Ovary (tissue), 9 donors: ENCODE results near the gene NR1D1. TPM values are rescaled to one million over a fixed set of nuclear protein-coding genes. Genes with fewer than 3 reads are reported as not detected.
A peak's percentile ranks its signal among the peaks of the same experiment; 100 is the strongest.

Experiments used
- DNase-seq, 5 donors: peaks; one replicate each; pipeline ENCODE4 v3.0.0-alpha.2; 2019 to 2020
- H3K27ac ChIP-seq, 2 donors: fragments of 200-600 bp; one replicate each; pipeline versions ENCODE4 v1.5.1 to v1.8.0; 2019 to 2022
- H3K27me3 ChIP-seq: fragments of 200-600 bp; one replicate; pipeline ENCODE4 v1.8.0; 2022
- H3K36me3 ChIP-seq: fragments of 200-600 bp; sonication (generic); one replicate; pipeline ENCODE4 v1.5.1; 2019
- H3K4me1 ChIP-seq: one replicate; pipeline ENCODE4 v1.8.1; 2013; ENCODE audit warnings: mild to moderate bottlenecking, moderate library complexity; ENCODE audit not compliant: insufficient read depth
- H3K4me3 ChIP-seq: fragments of 200-600 bp; sonication (generic); one replicate; pipeline ENCODE4 v1.5.1; 2017
- H3K9me3 ChIP-seq, 2 donors: fragments of 200-600 bp in 1 of 2; sonication (generic) in 1 of 2; one replicate each; pipeline versions ENCODE4 v1.5.1 to v1.8.1; 2013 to 2019; ENCODE audit warnings: mild to moderate bottlenecking in 1 of 2, moderate library complexity in 1 of 2
- EP300 ChIP-seq: sonication (generic); formaldehyde crosslinking; IDR thresholded peaks from one replicate; pipeline ENCODE4 v1.6.1; 2017; ENCODE audit warnings: antibody characterized with exemption
- POLR2A ChIP-seq: fragments of 450-650 bp; IDR thresholded peaks from one replicate; pipeline ENCODE4 v1.6.1; 2017; ENCODE audit warnings: antibody characterized with exemption, mild to moderate bottlenecking, moderate library complexity
- WGBS, 3 donors: extraction: QIAGEN DNeasy Blood & Tissue Kit in 1 of 3; methylation state at CpG; one replicate each; pipeline versions ENCODE4 v1.1.5 to v1.1.7; 2013 to 2017; 5-methylcytosine and 5-hydroxymethylcytosine counted together
- intact Hi-C, 4 donors: fragments of 100-400 bp; cut with DNase I; formaldehyde crosslinking; loops; one replicate each; pipeline versions ENCODE4 v1.11.0 to v1.15.1; 2022 to 2023
- polyA plus RNA-seq, 2 donors: library from polyadenylated mRNA; stranded (reverse); fragments of 200-250 nt in 1 of 2; fragments of 350-450 nt in 1 of 2; fragmentation: Illumina TruSeq in 1 of 2; extraction: RNeasy Lipid Tissue Mini Kit (QIAGEN cat#74804) in 1 of 2; gene quantifications; one replicate each; pipeline ENCODE4 v1.2.3, GENCODE V29; 2013 to 2014
- total RNA-seq, 7 donors: library from RNA; depleted of rRNA in 2 of 7; stranded (reverse); fragments of >200 nt in 2 of 7; fragmentation: NEBNext Ultra II Directional in 3 of 7; extraction: Animal tissue kit (Norgen Biotek cat#: 25700) in 3 of 7; gene quantifications; one replicate each; pipeline versions ENCODE4 v1.1.0 to v1.2.4, GENCODE V29; 2016 to 2023
- TF ChIP-seq, protein P1 (sequence below), 3 donors: fragments of 450-650 bp in 2 of 3; fragments of 200-600 bp in 1 of 3; IDR thresholded peaks; one replicate each; pipeline versions ENCODE4 v1.5.1 to v1.8.0; 2016 to 2022; ENCODE audit warnings: antibody characterized with exemption in 3 of 3, mild to moderate bottlenecking in 1 of 3
- donor health status: DM: no; HTN: no; CAD: no; lungs with moderate emphysema.
- donor health status: DM: no; HTN: no; CAD: no.
- donor health status: Bipolar disorder and iron deficiency.
- donor health status: DM: yes; HTN: yes; CAD: no.
- donor health status: DM: no; HTN: no; CAD: no.
- donor health status: DM: yes; HTN: yes; CAD: no.

NR1D1 gene
- total and polyA plus RNA-seq, 9 donors, result 10.7 to 73.8 (median 23.7) TPM

DNA sequence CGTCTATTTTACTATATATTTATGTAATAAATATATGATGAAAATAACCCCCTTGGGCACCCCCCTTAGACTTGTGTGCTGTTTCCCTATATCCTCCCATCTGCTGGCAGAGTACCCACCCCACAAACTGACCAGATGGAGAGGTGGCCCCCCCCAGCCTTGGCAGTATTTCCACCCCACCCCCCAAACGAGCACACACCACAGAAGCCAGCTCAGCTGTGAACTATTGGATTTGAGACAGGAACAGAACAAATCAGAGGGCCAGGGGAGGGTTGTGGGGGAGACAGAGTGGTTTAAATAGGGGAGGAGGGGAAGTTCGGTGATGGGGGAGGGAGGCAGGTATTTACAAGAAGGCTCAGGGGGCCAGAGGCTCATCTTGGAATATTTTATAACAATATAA is 7.8 kb downstream of the NR1D1 start:
- 6 to 10% (median 8%) methylated on average over 3 of the region's 3 CpGs for WGBS, 3 donors
- intact Hi-C loops, result no loop called here
- Histone ChIP-seq H3K9me3 (no peaks in the 10 kb centered on the region), H3K27me3 (no peaks in the 10 kb centered on the region), H3K36me3 (no peaks in the 10 kb centered on the region), H3K4me3 (no peak overlapping the region), H3K27ac (peak overlapping the region; percentile 74 to 88), H3K4me1 (peaks cover 28% of the 10 kb centered on the region)
- TF ChIP-seq, protein P1, sequence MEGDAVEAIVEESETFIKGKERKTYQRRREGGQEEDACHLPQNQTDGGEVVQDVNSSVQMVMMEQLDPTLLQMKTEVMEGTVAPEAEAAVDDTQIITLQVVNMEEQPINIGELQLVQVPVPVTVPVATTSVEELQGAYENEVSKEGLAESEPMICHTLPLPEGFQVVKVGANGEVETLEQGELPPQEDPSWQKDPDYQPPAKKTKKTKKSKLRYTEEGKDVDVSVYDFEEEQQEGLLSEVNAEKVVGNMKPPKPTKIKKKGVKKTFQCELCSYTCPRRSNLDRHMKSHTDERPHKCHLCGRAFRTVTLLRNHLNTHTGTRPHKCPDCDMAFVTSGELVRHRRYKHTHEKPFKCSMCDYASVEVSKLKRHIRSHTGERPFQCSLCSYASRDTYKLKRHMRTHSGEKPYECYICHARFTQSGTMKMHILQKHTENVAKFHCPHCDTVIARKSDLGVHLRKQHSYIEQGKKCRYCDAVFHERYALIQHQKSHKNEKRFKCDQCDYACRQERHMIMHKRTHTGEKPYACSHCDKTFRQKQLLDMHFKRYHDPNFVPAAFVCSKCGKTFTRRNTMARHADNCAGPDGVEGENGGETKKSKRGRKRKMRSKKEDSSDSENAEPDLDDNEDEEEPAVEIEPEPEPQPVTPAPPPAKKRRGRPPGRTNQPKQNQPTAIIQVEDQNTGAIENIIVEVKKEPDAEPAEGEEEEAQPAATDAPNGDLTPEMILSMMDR (IDR thresholded peaks at IDR 0.05), result no peak
- TF ChIP-seq EP300, result no peak
- no peak for TF ChIP-seq POLR2A
- DNase-seq, result peak; percentile 50 to 64 (median 61)

DNA sequence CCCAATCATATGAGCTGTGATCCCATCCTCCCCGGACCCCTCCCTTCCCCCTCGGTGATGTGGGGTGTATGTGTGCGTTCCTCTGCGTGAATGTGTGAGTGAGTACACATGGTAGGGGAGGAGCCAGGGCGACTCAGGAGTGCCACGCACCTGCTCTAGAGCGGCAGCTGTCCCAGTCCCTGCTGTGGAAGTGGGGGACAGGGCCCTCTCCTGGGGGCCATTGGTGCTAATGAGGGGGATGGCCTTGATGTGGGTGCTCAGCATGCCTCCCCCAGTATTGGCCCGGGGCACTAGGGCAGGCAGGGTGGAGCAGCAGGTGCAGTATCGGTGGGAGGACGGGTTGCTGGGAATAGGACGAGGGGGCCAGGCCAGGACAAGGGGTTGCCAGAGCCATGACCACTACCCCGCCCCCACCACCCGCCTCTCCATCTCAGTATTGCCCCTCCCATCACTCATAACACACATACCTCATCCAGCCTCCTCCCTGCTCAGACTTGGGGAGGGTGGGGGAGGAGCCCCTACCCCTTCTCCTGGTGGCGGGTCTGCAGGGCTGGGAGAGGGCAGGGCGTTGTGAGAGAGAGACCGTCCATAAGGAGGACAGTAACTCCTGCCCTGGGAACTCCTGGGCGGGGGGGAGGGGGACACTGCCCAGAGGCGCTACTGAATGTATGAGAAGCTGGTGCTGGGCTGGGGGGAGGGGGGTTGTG is 8.5 kb downstream of the NR1D1 start:
- no peaks in the 10 kb centered on the region for H3K9me3 ChIP-seq
- no peak overlapping the region for H3K4me3 ChIP-seq
- H3K27ac ChIP-seq, result peak overlapping the region; percentile 74 to 88
- no peaks in the 10 kb centered on the region for H3K36me3 ChIP-seq
- H3K4me1 ChIP-seq, result peaks cover 21% of the 10 kb centered on the region
- H3K27me3 ChIP-seq, result no peaks in the 10 kb centered on the region
- 20 to 41% (median 25%) methylated on average over 18 of the region's 18 CpGs for WGBS, 3 donors
- DNase-seq, result peak; percentile 58 to 72 (median 61)
- intact Hi-C loops, result no loop called here
- no peak for TF ChIP-seq EP300
- TF ChIP-seq, protein P1 (IDR thresholded peaks at IDR 0.05), result no peak
- TF ChIP-seq POLR2A, result no peak

DNA sequence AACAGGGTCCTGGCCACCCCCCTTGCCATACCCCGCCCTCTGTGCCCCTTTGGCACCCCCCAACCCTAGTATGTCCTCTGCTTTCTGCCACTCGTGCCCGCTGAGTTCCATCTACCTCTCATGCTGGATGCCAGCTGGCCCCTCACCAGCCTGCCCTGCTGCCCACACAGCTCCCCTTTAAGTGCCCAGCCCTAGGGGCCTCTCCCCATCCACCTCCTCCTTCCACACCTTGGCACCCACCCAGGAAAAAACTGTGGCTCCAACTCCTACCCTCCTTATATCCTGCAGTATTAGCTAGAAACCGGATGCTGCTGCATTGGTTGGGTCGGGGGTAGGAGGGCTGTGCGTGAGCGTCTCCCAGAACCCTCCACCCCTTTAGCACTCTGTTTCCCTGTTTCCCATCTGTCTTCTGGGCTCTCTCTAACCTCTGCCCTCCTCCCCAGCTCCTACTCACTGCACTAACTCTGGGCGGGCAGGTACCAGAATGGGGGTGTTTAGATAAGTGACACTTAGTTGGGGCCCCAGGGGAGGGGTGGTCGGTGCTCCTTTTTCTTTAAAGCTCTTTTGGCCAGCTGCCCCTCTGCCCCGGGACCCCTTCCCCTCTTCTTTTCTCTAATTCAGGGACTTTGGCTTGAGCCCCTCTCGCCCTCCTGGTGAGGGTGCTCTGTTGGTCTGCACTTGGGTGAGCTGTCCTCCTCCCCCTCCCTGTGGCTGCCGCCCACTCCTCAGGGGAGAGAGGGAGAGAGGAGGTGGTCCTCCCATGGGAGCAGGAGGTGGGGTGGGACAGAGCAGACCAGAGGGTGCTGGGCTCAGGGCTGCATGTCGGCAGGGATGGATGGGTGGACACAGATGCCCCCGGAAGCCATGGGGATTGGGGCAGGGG is 9.9 kb downstream of the NR1D1 start:
- Histone ChIP-seq H3K9me3 (no peaks in the 10 kb centered on the region), H3K27me3 (no peaks in the 10 kb centered on the region), H3K27ac (peak overlapping the region; percentile 61 to 73), H3K4me3 (no peak overlapping the region), H3K36me3 (no peaks in the 10 kb centered on the region), H3K4me1 (peaks cover 16% of the 10 kb centered on the region)
- intact Hi-C loops, result no loop called here
- TF ChIP-seq EP300 (no peak), POLR2A (no peak)
- TF ChIP-seq, protein P1 (IDR thresholded peaks at IDR 0.05), result no peak
- DNase-seq, result peak; percentile 65 to 78 (median 69)
- 35 to 48% (median 41%) methylated on average over 13 to 14 of the region's 14 CpGs for WGBS, 3 donors

DNA sequence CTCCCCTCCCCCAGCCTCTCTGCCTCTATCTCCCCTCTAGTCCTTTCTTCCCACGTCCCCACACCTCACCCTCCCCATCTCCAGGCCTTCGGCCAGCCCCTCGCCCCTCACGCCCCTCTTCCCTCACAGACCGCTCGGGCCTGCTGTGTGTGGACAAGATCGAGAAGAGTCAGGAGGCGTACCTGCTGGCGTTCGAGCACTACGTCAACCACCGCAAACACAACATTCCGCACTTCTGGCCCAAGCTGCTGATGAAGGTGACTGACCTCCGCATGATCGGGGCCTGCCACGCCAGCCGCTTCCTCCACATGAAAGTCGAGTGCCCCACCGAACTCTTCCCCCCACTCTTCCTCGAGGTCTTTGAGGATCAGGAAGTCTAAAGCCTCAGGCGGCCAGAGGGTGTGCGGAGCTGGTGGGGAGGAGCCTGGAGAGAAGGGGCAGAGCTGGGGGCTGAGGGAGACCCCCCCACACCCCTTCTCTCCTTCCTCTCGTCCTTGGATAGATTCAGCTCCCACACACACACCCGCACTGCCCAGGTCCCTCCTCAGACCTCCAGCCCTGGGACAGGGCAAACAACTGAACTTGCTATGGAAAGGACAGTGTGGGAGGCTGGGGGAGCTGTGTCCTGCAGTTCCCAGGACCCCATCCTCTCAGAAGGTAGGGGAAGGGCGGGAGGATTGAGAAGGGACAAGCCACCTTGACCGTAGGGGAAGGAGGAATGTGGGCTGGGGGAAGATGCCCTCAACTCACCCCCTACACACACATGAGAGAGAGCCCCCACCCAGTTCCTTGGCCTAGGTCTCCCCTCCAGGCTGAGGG is 11.1 kb downstream of the NR1D1 start:
- Histone ChIP-seq H3K36me3 (peaks cover 4% of the 10 kb centered on the region), H3K4me1 (peaks cover 14% of the 10 kb centered on the region), H3K9me3 (no peaks in the 10 kb centered on the region), H3K4me3 (no peak overlapping the region), H3K27ac (peak overlapping the region; percentile 32 to 61), H3K27me3 (no peaks in the 10 kb centered on the region)
- WGBS, 3 donors, result 34 to 40% (median 35%) methylated on average over 26 of the region's 26 CpGs
- intact Hi-C loops, result no loop called here
- TF ChIP-seq EP300, result no peak
- TF ChIP-seq, protein P1 (IDR thresholded peaks at IDR 0.05), result no peak
- TF ChIP-seq POLR2A, result no peak
- peak in 4 of 5 donors; percentile 41 to 69 (median 56) for DNase-seq
